H1 (cell line): ENCODE data around the gene TACR2. TPM values are rescaled to one million over a fixed set of nuclear protein-coding genes. Genes with fewer than 3 reads are reported as not detected.
"Not testable (repeated sequence)": the region's sequence is repeated elsewhere in the genome, so short reads cannot be mapped to it uniquely, and the experiment has no call there.

Experiments
- CTCF ChIA-PET: fragments of 300-600 bp; sonication (Branson Sonifier 250); formaldehyde crosslinking; loops from one replicate; lab custom pipeline; 2021; ENCODE audit not compliant: partially characterized antibody; lab: Charles Lee
- POLR2A ChIA-PET: fragments of 300-600 bp; sonication (Branson Sonifier 250); formaldehyde crosslinking; loops from one replicate; lab custom pipeline; 2021; ENCODE audit warnings: inconsistent platforms; ENCODE audit not compliant: partially characterized antibody; lab: Charles Lee
- DNase-seq, 2 experiments: peaks; one replicate each; pipeline versions ENCODE4 v3.0.0 to v3.0.0-alpha.2; 2010 to 2022; ENCODE audit warnings: low spot score in 2 of 2, low read depth in 1 of 2, mixed read lengths in 1 of 2
- FAIRE-seq: peaks from 2 replicates; lab custom pipeline; 2011; peaks lifted over from hg19 to GRCh38; lab: Jason Lieb, UNC
- H2AFZ ChIP-seq: 2 replicates; pipeline ENCODE4 v1.8.1; 2012; ENCODE audit warnings: low read length, inconsistent platforms
- H2AK5ac ChIP-seq: 2 replicates; pipeline ENCODE4 v1.6.1; 2013; ENCODE audit warnings: low read depth, low read length
- H2BK120ac ChIP-seq: replicated peaks from 2 replicates; pipeline ENCODE3; 2013; ENCODE audit warnings: low read depth, low read length, inconsistent platforms
- H2BK12ac ChIP-seq: 2 replicates; pipeline ENCODE4 v1.6.1; 2013; ENCODE audit warnings: low read depth, low read length
- H2BK15ac ChIP-seq: 2 replicates; pipeline ENCODE4 v1.6.1; 2013; ENCODE audit warnings: low read length
- H2BK20ac ChIP-seq: 2 replicates; pipeline ENCODE4 v1.6.1; 2013; ENCODE audit warnings: low read length
- H2BK5ac ChIP-seq: 2 replicates; pipeline ENCODE4 v1.6.1; 2013; ENCODE audit warnings: low read depth, low read length
- H3K14ac ChIP-seq: 2 replicates; pipeline ENCODE4 v1.6.1; 2013; ENCODE audit warnings: inconsistent platforms; ENCODE audit not compliant: insufficient read length
- H3K18ac ChIP-seq: 2 replicates; pipeline ENCODE4 v1.6.1; 2013; ENCODE audit warnings: low read length; ENCODE audit errors: extremely low read depth
- H3K23ac ChIP-seq: 2 replicates; pipeline ENCODE4 v1.6.1; 2013; ENCODE audit warnings: inconsistent platforms; ENCODE audit not compliant: insufficient read length
- H3K23me2 ChIP-seq: 2 replicates; pipeline ENCODE4 v1.6.1; 2013; ENCODE audit warnings: low read depth, low read length
- H3K27ac ChIP-seq: 2 replicates; pipeline ENCODE4 v1.6.1; 2011; ENCODE audit warnings: low read depth, low read length, inconsistent platforms
- H3K27me3 ChIP-seq, 4 experiments: replicated peaks in 1 of 4; 1 replicate in 1 of 4; 2 replicates in 3 of 4; pipeline versions ENCODE4 v1.6.1 to v1.8.1; 2011 to 2013; ENCODE audit warnings: low read length in 3 of 4, mild to moderate bottlenecking in 3 of 4, inconsistent platforms in 2 of 4, mixed read lengths in 2 of 4, moderate library complexity in 1 of 4; ENCODE audit not compliant: control insufficient read depth in 3 of 4, insufficient read depth in 3 of 4; ENCODE audit errors: extremely low read depth in 1 of 4
- H3K36me3 ChIP-seq, 4 experiments: 2 replicates each; pipeline versions ENCODE4 v1.6.1 to v1.8.1; 2011 to 2013; ENCODE audit warnings: mild to moderate bottlenecking in 4 of 4, low read length in 3 of 4, moderate library complexity in 2 of 4, control low read depth in 1 of 4, inconsistent platforms in 1 of 4; ENCODE audit not compliant: insufficient read depth in 4 of 4, control insufficient read depth in 2 of 4
- H3K4ac ChIP-seq: replicated peaks from 2 replicates; pipeline ENCODE3; 2013; ENCODE audit warnings: low read length, low read depth, mixed read lengths, inconsistent platforms; ENCODE audit not compliant: insufficient read length
- H3K4me1 ChIP-seq, 4 experiments: replicated peaks in 1 of 4; 1 replicate in 1 of 4; 2 replicates in 3 of 4; pipeline versions ENCODE4 v1.6.1 to v1.8.1; 2011 to 2013; ENCODE audit warnings: low read length in 3 of 4, inconsistent platforms in 2 of 4, mixed read lengths in 1 of 4; ENCODE audit not compliant: insufficient read depth in 4 of 4, control insufficient read depth in 3 of 4
- H3K4me2 ChIP-seq, 2 experiments: 2 replicates each; pipeline versions ENCODE4 v1.6.1 to v1.8.1; 2011 to 2013; ENCODE audit warnings: low read depth in 2 of 2, low read length in 2 of 2, control low read depth in 1 of 2, inconsistent platforms in 1 of 2, mild to moderate bottlenecking in 1 of 2; ENCODE audit not compliant: insufficient read depth in 1 of 2
- H3K4me3 ChIP-seq, 4 experiments: fragments of 200-600, 300-600 bp in 1 of 4; sonication (generic), shearing (Covaris generic), sonication (Bioruptor Twin) in 1 of 4; 2 replicates each; pipeline versions ENCODE4 v1.5.1 to v1.8.1; 2011 to 2016; ENCODE audit warnings: low read length in 4 of 4, low read depth in 3 of 4, control low read depth in 2 of 4, inconsistent platforms in 2 of 4, mild to moderate bottlenecking in 2 of 4, mixed read lengths in 1 of 4, moderate library complexity in 1 of 4; ENCODE audit not compliant: insufficient read depth in 2 of 4; ENCODE audit errors: extremely low read depth in 1 of 4
- H3K56ac ChIP-seq: replicated peaks from 2 replicates; pipeline ENCODE3; 2013; ENCODE audit warnings: low read depth, mild to moderate bottlenecking, mixed read lengths, low read length, inconsistent platforms; ENCODE audit not compliant: insufficient read length
- H3K79me1 ChIP-seq: 2 replicates; pipeline ENCODE4 v1.6.1; 2013; ENCODE audit warnings: low read depth, low read length, control low read depth
- H3K79me2 ChIP-seq, 2 experiments: 2 replicates each; pipeline versions ENCODE4 v1.6.1 to v1.8.1; 2012 to 2013; ENCODE audit warnings: low read length in 2 of 2, mild to moderate bottlenecking in 2 of 2, inconsistent platforms in 1 of 2; ENCODE audit not compliant: insufficient read depth in 2 of 2, control insufficient read depth in 1 of 2
- H3K9ac ChIP-seq, 4 experiments: replicated peaks in 1 of 4; 1 replicate in 1 of 4; 2 replicates in 3 of 4; pipeline versions ENCODE4 v1.6.1 to v1.8.1; 2011 to 2013; ENCODE audit warnings: low read depth in 3 of 4, low read length in 3 of 4, control low read depth in 2 of 4, mild to moderate bottlenecking in 2 of 4, moderate library complexity in 2 of 4, inconsistent platforms in 1 of 4; ENCODE audit errors: extremely low read depth in 1 of 4
- H3K9me3 ChIP-seq, 2 experiments: 2 replicates each; pipeline versions ENCODE4 v1.6.1 to v1.8.1; 2012 to 2013; ENCODE audit warnings: mild to moderate bottlenecking in 2 of 2, moderate library complexity in 2 of 2, control low read depth in 1 of 2, inconsistent platforms in 1 of 2, low read depth in 1 of 2, low read length in 1 of 2, mixed read lengths in 1 of 2; ENCODE audit not compliant: insufficient read depth in 2 of 2
- H4K20me1 ChIP-seq, 2 experiments: replicated peaks in 1 of 2; 2 replicates each; pipeline versions ENCODE3 to v1.8.1; 2011 to 2013; ENCODE audit warnings: inconsistent platforms in 2 of 2, low read length in 2 of 2, mild to moderate bottlenecking in 1 of 2; ENCODE audit not compliant: insufficient read depth in 2 of 2, control insufficient read depth in 1 of 2
- H4K5ac ChIP-seq: 2 replicates; pipeline ENCODE4 v1.6.1; 2013; ENCODE audit warnings: low read length, low read depth, mixed read lengths, inconsistent platforms; ENCODE audit not compliant: insufficient read length
- H4K8ac ChIP-seq: 2 replicates; pipeline ENCODE4 v1.8.0; 2013; ENCODE audit warnings: mild to moderate bottlenecking, moderate library complexity, low read length, inconsistent platforms; ENCODE audit not compliant: insufficient read depth; ENCODE audit errors: extremely low read depth
- H4K91ac ChIP-seq: replicated peaks from 2 replicates; pipeline ENCODE3; 2013; ENCODE audit warnings: low read length, mixed read lengths, inconsistent platforms; ENCODE audit not compliant: insufficient read length
- WGBS, 2 experiments: shearing (Covaris generic) in 1 of 2; methylation state at CpG; one replicate each; pipeline versions ENCODE4 v1.1.6 to v1.1.7; 2013 to 2015; ENCODE audit warnings: low lambda C conversion rate in 2 of 2, mixed read lengths in 2 of 2, inconsistent platforms in 1 of 2, low coverage in 1 of 2, missing lambda C conversion rate in 1 of 2; ENCODE audit not compliant: insufficient replicate concordance in 2 of 2, insufficient coverage in 1 of 2, insufficient read length in 1 of 2; ENCODE audit errors: extremely low coverage in 1 of 2, missing lambda C conversion rate in 1 of 2; 5-methylcytosine and 5-hydroxymethylcytosine counted together
- polyA plus RNA-seq, 7 experiments: library from polyadenylated mRNA; depleted of rRNA in 3 of 7; stranded (reverse) in 5 of 7; unstranded in 2 of 7; fragments of >200 nt in 5 of 7; fragments of 200-250 nt in 2 of 7; gene quantifications; 1 replicate in 5 of 7; 2 replicates in 1 of 7; 4 replicates in 1 of 7; pipeline versions ENCODE4 v1.2.1 to v1.2.3, GENCODE V29; 2011 to 2013; ENCODE audit warnings: missing spikeins in 2 of 7, mixed read lengths in 2 of 7
- total RNA-seq: library from RNA; stranded (reverse); fragmentation: NEBNext Ultra II Directional; extraction: Animal tissue kit (Norgen Biotek cat#: 25700); gene quantifications from 2 replicates; pipeline ENCODE4 v1.2.1, GENCODE V29; 2021

Gene TACR2
- total and polyA plus RNA-seq, 2 of the 8 experiments (the other 6 are each of a cell fraction or from before 2014, with no cell fraction given) = 0.06 TPM; not detected in 1

DNA sequence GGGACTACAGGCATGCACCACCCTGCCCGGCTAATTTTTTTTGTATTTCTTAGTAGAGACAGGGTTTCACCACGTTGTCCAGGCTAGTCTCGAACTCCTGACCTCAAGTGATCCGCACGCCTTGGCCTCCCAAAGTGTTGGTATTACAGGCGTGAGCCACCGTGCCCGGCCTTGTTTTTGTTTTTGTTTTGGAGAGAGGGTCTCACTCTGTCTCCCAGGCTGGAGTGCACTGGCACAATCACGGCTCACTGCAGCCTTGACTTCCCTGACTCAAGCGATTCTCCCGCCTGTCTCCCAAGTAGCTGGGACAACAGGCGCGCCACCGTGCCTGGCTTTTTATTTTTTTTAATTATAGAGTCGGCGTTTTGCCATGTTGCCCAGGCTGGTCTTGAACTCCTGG is 33.7 kb upstream of the TACR2 start:
- DNase-seq, H3K14ac ChIP-seq, H2AFZ ChIP-seq, H2BK20ac ChIP-seq, POLR2A ChIA-PET, H2AK5ac ChIP-seq, H4K91ac ChIP-seq, FAIRE-seq, H2BK15ac ChIP-seq, H4K8ac ChIP-seq, H3K79me1 ChIP-seq, H3K36me3 ChIP-seq, H3K4ac ChIP-seq, H3K56ac ChIP-seq, H3K9ac ChIP-seq, H3K27ac ChIP-seq, H2BK12ac ChIP-seq, H4K5ac ChIP-seq, H3K9me3 ChIP-seq, H3K79me2 ChIP-seq, H3K4me1 ChIP-seq, H2BK5ac ChIP-seq, H4K20me1 ChIP-seq, H2BK120ac ChIP-seq, H3K18ac ChIP-seq, H3K23ac ChIP-seq: not testable (repeated sequence)
- Histone ChIP-seq H3K4me3 (peak overlapping the region in 3 of 4 experiments; percentile 34 to 91 (median 49); a peak in 3 of 8 replicates), H3K23me2 (peaks cover 11% of the 10 kb centered on the region), H3K27me3 (peaks cover 8 to 26% (median 16%) of the 10 kb centered on the region in 4 experiments), H3K4me2 (peak overlapping the region in 1 of 2 experiments; percentile 66; a peak in 3 of 4 replicates)
- CTCF ChIA-PET = interaction anchor here (0.6 to 8.7 kb wide), 27 partner anchors 10 to 446 kb away, joined by 3 to 150 read pairs (median 5); partner anchors contain the start of gene TACR2
- 85% methylated on average over 16 of the region's 16 CpGs; no CpG with 5 or more reads in 1 of the 2 experiments for WGBS, 2 experiments
